ENCODE data around the gene PDLIM5.
"Not testable (repeated sequence)": the region's sequence is repeated elsewhere in the genome, so short reads cannot be mapped to it uniquely, and the experiment has no call there.

The PDLIM5 gene

DNA sequence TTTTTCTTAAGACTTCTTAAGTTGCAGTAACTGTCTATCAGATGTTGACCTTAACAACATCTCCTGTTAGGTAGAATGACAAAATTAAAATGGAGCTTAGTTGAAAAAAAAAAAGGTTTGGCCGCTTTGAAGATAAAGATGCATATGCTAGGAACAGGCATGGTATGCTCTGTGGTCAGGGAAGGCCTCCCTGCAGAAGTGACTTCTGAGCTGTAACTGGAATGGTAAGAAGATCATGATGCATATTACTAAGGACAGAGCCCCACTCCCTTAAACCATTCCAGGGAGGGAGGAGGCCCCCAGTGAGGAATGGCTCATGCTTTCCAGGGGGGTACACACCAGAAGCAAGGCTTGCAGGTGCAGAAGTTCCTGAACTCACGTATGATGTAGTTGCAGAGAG lies 43.7 kb downstream of the PDLIM5 start:
- no peak for DNase-seq (ENCODE audit: low read depth)

GRCh38 chr4:94497690-94498089 lies 45.9 kb downstream of the PDLIM5 start:
- no peak for DNase-seq (ENCODE audit: low read depth)

- no peak for DNase-seq (ENCODE audit: low read depth)
Observed at GRCh38 chr4:94498502-94498901, 46.8 kb downstream of the PDLIM5 start.

- DNase-seq (ENCODE audit: low read depth) = no peak
Observed at GRCh38 chr4:94500685-94501084, 48.9 kb downstream of the PDLIM5 start.

DNA sequence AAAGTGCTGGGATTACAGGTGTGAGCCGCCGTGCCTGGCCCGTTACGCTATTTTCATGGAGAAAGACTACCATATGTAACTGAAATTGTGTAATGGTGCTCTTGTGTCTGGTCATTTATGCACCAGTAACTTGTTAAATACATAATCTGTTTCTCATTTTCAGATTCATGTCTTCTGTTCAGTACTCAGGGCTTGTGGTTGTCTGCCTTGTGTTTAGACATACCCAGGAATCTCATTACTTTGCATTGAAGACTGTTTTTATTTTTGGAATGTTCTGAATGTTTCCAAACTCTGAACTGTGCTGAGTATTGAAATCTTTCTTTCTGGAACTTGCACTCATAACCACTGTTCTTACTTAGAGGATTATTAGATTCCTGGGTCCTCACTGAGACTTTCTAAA lies 52.8 kb downstream of the PDLIM5 start:
- no peak for DNase-seq (ENCODE audit: low read depth)

- DNase-seq (ENCODE audit: low read depth) = no peak
Observed at GRCh38 chr4:94506822-94507221, 55.1 kb downstream of the PDLIM5 start.

DNA sequence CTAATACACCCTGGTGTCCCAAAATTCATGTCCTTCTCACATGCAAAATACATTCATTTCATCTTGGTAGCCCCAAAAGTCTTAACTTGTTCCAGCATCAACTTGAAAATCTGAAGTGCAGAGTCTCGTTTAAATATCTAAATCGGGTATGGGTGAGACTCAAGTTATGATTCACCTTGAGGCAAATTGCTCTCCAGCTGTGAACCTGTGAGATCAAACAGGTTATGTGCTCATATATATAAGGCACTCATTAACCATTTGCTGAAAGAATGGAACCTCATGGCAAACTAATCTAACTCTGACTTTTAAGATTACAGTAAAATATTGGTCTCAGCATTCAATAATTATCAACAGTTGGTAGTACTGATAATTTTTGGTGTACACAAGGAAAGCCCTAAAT lies 55.5 kb downstream of the PDLIM5 start:
- DNase-seq (ENCODE audit: low read depth) = no peak

DNA sequence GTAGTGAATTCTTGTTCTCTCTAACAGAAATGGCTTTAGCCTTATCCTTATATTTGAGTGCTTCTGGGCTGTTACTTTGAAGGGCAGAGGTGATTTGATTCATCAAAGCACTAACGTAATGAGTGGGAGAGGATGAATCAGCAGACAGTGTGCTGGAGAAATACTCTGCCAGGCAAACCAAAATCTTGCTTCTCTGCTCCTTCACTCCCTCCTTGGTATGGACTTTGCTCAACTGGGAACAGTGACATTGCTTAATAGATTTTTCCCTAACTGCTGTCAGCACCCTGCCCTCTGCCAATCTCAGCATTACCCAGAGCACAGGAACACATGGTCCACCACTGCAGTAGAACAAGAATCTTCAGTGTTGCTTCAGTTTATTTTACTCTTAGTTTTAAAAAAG lies 56.0 kb downstream of the PDLIM5 start:
- DNase-seq (ENCODE audit: low read depth) = no peak

DNA sequence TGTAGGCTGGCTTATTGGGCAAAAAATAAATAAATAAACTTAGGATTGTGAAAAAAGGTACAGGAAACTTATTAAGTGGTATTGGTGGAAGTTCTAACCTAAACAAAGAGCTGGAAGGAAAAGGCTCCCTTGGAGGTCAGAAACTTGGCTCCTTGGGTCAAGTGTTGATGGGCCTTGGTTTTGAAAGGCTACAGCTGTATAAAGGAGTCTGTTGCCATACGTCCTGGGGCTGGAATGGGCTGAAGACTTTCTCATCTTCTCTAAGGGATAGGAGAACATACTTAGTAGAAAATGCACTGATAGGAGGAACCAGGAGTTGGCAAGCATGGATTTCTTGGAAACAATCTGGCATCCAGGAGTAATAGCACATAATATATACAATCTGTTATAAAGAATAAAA lies 56.6 kb downstream of the PDLIM5 start:
- no peak for DNase-seq (ENCODE audit: low read depth)

- no peak for DNase-seq (ENCODE audit: low read depth)
Observed at GRCh38 chr4:94508806-94509205, 57.1 kb downstream of the PDLIM5 start.

DNA sequence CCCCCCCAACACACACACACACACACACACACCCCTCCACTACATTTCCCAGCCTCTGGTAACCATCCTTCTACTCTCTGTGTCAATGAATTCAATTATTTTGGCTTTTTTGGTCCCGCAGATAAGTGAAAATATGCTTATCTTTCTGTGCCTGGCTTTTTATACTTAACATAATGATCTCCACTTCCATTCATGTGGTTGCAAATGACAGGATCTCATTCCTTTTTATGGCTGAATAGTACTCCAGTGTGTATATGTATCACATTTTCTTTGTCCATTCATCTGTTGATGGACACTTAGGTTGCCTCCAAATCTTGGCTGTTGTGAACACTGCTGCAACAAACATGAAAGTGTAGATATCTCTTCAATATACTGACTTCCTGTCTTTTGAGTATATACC lies 59.8 kb downstream of the PDLIM5 start:
- no peak for DNase-seq (ENCODE audit: low read depth)

DNA sequence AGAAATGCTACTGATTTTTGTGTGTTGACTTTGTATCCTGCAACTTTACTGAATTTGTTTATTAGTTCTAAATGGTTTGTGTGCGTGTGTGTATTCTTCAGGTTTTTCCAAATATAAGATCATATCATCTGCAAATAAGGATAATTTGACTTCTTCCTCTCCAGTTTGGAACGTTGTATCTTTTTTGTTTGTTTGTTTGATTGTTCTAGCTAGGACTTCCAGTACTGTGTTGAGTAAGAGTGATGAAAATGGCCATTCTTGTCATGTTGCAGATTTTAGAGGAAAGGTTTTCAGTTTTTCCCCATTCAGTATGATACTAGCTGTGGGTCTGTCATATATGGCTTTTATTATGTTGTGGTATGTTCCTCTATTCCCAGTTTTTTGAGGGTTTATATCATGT lies 61.8 kb downstream of the PDLIM5 start:
- not testable (repeated sequence) for DNase-seq (ENCODE audit: low read depth)

DNA sequence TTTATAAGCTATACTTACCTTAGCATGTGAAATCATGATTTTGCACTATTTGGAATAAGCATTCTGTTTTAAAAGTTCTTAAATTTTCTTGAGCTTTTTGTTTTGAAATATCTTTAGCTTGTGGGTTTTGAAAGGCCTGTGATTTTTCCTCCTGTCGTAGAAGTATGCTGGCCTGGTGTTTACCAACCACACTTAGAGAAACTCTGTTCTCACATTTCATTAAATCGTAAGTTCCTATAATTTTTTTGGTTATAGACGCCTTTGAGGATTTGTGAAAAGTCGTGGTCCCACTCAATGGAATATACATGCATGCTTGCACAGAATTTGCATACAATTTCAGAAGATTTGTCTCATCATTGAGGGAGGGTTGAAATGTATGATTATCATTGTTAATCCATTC lies 63.6 kb downstream of the PDLIM5 start:
- no peak for DNase-seq (ENCODE audit: low read depth)

- no peak for DNase-seq (ENCODE audit: low read depth)
Observed at GRCh38 chr4:94516067-94516466, 64.3 kb downstream of the PDLIM5 start.

DNA sequence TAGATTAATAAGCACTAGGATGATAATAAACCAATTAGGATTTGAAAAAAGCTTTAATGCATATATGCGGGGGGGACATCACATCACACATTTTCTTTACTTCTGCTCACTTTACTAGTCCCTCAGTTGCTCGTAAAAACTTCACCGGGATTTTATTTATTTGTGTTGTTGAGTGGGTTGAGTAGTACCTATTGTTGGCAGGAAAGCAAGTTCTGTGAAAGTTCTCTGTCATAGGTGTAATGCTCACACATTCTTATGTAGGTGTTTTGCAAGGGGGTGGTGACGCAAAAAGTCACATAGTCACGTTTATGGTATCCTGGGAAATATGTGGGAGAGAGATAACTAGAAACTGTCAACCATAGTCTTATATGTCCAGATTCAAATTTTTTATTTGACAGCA lies 65.3 kb downstream of the PDLIM5 start:
- DNase-seq (ENCODE audit: low read depth) = no peak

GRCh38 chr4:94517492-94517891 lies 65.8 kb downstream of the PDLIM5 start:
- DNase-seq (ENCODE audit: low read depth) = no peak

DNA sequence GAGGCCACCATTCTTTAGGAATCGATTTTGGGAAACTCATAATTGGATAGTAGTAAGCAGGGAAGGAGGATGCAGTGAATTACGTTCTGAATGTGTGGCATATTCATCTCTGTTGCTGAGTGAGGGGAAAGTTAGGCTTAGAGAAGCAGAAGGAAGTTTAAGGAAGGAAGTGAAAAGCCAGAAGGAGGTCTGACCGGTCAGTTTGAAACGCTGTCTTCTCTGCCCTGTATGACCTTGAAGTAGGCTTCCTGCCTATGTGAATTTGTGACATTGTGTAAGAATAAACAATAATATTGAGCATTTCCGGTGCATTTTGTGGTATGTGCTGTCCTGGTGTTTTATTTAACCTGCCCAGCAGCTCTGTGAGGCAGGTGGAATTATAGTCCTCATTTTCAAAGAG lies 67.3 kb downstream of the PDLIM5 start:
- no peak for DNase-seq (ENCODE audit: low read depth)

- DNase-seq (ENCODE audit: low read depth) = no peak
Observed at GRCh38 chr4:94519925-94520789, 68.4 kb downstream of the PDLIM5 start.

DNA sequence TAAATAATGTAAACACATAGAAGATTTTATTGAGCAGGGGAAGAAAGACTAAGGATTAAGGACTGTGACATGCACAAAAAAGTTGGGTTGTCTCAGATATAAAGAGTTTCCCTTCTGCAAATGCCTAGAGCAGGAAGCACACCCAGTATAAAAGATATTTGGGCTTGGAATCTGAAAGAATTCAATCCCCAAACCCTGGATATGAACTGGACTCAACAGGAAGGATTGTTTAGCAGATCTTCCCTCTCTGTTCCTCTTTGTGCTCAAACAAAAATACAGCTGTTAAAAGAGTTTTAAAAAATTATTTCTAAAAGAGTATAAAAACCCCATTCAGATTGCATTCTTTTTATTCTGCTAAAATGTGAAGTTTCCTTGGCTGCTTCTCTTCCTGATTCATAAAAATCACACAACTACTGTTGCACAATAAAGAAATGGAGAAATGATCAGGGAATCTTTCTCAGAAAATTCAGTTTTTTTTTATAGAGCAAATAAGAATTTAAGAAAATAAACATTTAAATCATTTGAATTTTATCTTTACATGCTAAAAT lies 71.4 kb downstream of the PDLIM5 start:
- no peak for DNase-seq (ENCODE audit: low read depth)

GRCh38 chr4:94523617-94524016 lies 71.9 kb downstream of the PDLIM5 start:
- DNase-seq (ENCODE audit: low read depth) = no peak

DNA sequence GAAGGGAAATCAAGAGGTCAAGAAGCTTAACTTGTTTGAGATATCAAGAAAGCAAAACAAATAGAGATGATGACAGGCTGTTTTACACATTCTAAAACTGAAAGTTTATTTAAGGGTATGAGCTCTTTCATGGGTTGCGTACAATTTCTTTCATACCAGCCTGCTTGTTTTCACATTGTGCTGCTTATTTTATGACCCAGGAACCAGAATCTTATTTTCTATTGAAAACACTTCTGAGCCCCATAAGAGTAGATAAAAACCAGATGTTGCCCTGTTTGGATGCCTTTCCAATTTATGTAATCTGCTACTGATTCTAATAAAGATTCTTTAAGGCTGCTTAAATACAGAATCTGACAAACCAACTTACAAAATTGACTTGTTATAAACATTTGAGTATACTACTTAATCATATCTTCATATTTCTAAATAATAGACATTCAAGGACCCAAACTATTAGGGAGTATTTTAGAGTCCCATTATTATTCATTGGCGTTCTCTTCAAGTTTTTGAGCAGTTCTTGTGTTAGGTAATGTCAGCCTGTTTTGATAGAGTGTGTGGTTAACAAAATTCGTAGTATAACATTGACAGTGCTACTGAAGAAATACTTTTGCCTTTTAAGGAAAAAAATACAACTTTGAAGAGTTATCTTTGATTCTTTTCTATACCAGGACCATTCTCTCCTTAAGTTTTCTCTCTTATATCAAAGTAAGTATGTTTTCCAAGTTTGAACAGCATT lies 74.4 kb downstream of the PDLIM5 start:
- no peak for DNase-seq (ENCODE audit: low read depth)

- no peak for DNase-seq (ENCODE audit: low read depth)
Observed at GRCh38 chr4:94527556-94528233, 76.0 kb downstream of the PDLIM5 start.
